Measurements from ENCODE around the gene F10. TPM values are rescaled to one million over a fixed set of nuclear protein-coding genes. Genes with fewer than 3 reads are reported as not detected.

Gene F10
- total RNA-seq, 1 donor from 2014 or later = not detected

GRCh38 chr13:113082198-113083021 is 40.2 kb upstream of the F10 start:
- H3K27ac Mint-ChIP-seq = no peak overlapping the region
- no peaks in the 10 kb centered on the region for H3K27me3 Mint-ChIP-seq (ENCODE audit: insufficient read depth)
- no peaks in the 10 kb centered on the region for H3K4me1 Mint-ChIP-seq (ENCODE audit: low read depth)
- no peak for DNase-seq (ENCODE audit: low spot score)
- intact Hi-C loops (cut with micrococcal nuclease) = no loop called here
- no peak overlapping the region for H3K4me3 Mint-ChIP-seq
- no peaks in the 10 kb centered on the region for H3K36me3 Mint-ChIP-seq (ENCODE audit: low read depth)
- no peaks in the 10 kb centered on the region for H3K9me3 Mint-ChIP-seq

DNA sequence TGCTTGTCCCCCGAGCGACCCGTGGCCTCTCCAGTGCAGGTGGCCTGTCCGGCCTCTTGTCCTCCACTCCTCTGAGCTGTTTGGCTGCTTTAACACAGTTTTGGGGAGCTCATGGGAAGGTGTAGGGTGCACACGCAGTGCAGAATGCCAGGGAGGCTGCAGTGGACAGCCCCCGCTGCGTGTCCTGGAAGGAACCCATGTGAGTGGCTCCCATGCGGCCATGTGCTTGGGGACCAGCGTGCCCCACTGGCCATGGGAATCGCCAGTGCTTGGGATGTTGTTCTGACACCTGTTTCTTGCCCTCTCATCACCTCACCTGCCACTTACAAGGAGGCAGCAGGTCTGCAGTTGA is 39.6 kb upstream of the F10 start:
- no peak overlapping the region for H3K4me3 Mint-ChIP-seq
- DNase-seq (ENCODE audit: low spot score) = no peak
- H3K36me3 Mint-ChIP-seq (ENCODE audit: low read depth) = no peaks in the 10 kb centered on the region
- intact Hi-C loops (cut with micrococcal nuclease) = no loop called here
- no peaks in the 10 kb centered on the region for H3K27me3 Mint-ChIP-seq (ENCODE audit: insufficient read depth)
- H3K27ac Mint-ChIP-seq = no peak overlapping the region
- H3K4me1 Mint-ChIP-seq (ENCODE audit: low read depth) = no peaks in the 10 kb centered on the region
- no peaks in the 10 kb centered on the region for H3K9me3 Mint-ChIP-seq

- H3K9me3 Mint-ChIP-seq = no peaks in the 10 kb centered on the region
- H3K27me3 Mint-ChIP-seq (ENCODE audit: insufficient read depth) = no peaks in the 10 kb centered on the region
- H3K36me3 Mint-ChIP-seq (ENCODE audit: low read depth) = no peaks in the 10 kb centered on the region
- no peak overlapping the region for H3K27ac Mint-ChIP-seq
- no peaks in the 10 kb centered on the region for H3K4me1 Mint-ChIP-seq (ENCODE audit: low read depth)
- H3K4me3 Mint-ChIP-seq = no peak overlapping the region
- DNase-seq (ENCODE audit: low spot score) = no peak
- intact Hi-C loops (cut with micrococcal nuclease) = no loop called here
Observed at GRCh38 chr13:113083402-113084061, 39.1 kb upstream of the F10 start.

- no peaks in the 10 kb centered on the region for H3K36me3 Mint-ChIP-seq (ENCODE audit: low read depth)
- no peak overlapping the region for H3K27ac Mint-ChIP-seq
- no peak for DNase-seq (ENCODE audit: low spot score)
- H3K4me3 Mint-ChIP-seq = no peak overlapping the region
- H3K9me3 Mint-ChIP-seq = no peaks in the 10 kb centered on the region
- H3K4me1 Mint-ChIP-seq (ENCODE audit: low read depth) = no peaks in the 10 kb centered on the region
- no peaks in the 10 kb centered on the region for H3K27me3 Mint-ChIP-seq (ENCODE audit: insufficient read depth)
- intact Hi-C loops (cut with micrococcal nuclease) = no loop called here
Observed at GRCh38 chr13:113084094-113084942, 38.3 kb upstream of the F10 start.

DNA sequence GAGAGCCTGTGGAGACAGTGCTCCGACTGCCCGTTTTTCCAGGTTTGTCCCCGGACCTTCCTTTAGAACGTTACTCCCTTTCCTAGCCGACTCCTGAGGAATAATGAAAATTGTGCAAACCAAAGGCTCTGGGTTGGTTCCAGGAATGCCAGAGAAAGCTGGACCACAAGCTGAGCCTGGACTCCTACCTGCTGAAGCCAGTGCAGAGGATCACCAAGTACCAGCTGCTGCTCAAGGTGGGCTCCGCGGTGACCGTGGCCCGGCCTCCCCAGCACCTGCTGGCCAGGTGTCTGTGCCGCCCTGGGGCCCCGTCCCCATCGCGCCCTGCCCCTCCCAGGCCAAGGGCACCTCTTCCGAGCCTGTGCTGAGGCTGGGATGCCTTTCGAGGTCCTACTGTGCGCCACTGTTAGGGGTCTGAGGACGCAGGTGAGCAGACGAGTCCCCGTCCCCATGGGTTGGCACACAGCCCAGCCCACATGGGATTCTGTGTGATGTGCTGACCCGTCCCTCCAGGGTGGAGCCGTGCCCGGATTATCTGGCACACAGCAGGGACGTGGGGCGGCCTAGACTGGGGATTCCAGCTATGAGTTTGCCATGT is 37.6 kb upstream of the F10 start:
- Mint-ChIP-seq H3K4me3 (no peak overlapping the region), H3K4me1 (ENCODE audit: low read depth) (no peaks in the 10 kb centered on the region), H3K27ac (no peak overlapping the region), H3K27me3 (ENCODE audit: insufficient read depth) (no peaks in the 10 kb centered on the region), H3K9me3 (no peaks in the 10 kb centered on the region), H3K36me3 (ENCODE audit: low read depth) (no peaks in the 10 kb centered on the region)
- intact Hi-C loops (cut with micrococcal nuclease) = no loop called here
- no peak for DNase-seq (ENCODE audit: low spot score)

DNA sequence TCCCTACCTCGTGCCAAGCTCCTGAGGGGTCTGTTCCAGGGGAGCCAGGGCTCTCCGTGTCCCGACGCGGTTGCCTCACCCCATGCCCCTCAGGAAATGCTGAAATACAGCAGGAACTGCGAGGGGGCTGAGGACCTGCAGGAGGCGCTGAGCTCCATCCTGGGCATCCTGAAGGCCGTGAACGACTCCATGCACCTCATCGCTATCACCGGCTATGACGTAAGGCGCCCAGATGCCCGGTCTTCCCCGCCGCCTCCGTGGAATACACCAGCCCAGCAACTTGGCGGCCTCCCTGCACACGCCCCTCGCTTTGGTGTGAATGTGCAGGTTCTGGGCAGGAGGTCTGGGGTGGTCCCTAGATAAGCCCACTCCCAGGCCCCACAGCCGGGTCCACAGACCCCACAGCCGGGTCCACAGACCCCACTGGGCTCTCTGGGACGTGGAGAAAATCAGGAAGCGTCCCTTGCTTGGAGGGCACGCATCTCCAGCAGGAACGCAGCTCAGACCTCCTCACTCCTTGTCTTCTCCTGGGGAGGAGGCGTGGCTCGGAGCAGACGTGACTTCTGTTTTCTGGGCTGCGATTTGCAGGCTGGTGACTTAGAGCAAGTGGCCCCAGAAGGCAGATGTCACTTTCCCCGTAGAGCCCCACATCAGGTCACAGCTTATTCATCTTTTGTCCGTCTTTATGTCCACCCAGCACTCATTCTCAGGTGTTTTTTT is 36.4 kb upstream of the F10 start:
- Mint-ChIP-seq H3K36me3 (ENCODE audit: low read depth) (no peaks in the 10 kb centered on the region), H3K27ac (no peak overlapping the region), H3K27me3 (ENCODE audit: insufficient read depth) (no peaks in the 10 kb centered on the region), H3K9me3 (no peaks in the 10 kb centered on the region), H3K4me3 (no peak overlapping the region), H3K4me1 (ENCODE audit: low read depth) (no peaks in the 10 kb centered on the region)
- intact Hi-C loops (cut with micrococcal nuclease) = no loop called here
- no peak for DNase-seq (ENCODE audit: low spot score)

DNA sequence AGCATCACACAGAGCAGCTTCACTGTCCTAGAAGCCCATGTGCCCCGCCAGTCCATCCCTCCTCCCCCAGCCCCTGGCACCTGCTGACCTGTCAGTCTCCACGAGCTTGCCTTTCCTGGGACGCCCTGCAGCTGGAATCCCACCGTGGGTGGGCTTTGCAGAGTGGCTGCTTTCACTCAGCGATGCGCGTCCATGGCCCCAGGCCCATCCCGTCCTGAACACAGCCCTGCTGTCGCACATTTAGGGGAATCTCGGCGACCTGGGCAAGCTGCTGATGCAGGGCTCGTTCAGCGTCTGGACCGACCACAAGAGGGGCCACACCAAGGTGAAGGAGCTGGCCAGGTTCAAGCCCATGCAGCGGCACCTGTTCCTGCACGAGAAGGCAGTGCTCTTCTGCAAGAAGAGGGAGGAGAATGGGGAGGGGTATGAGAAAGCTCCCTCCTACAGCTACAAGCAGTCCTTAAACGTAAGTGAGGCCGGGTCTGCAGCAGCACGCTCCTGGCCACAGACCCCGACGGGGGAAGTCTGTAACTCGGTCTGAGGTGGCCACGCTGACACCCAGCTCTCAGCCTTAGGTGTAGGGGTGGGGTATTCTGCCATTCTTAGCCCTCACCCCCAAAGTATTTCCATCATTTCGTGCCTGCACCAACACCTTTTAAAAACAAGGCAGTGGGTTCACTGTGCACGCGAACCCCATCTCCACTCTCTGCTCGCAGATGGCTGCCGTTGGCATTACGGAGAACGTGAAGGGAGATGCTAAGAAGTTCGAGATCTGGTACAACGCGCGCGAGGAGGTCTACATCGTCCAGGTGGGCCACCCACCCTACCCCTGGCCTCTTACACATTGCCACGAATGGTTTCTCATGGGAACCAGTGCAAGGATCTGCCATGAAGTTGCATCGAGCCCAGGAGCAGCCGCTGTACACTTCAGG is 35.3 kb upstream of the F10 start:
- no peak overlapping the region for H3K4me3 Mint-ChIP-seq
- H3K27me3 Mint-ChIP-seq (ENCODE audit: insufficient read depth) = no peaks in the 10 kb centered on the region
- H3K9me3 Mint-ChIP-seq = no peaks in the 10 kb centered on the region
- no peaks in the 10 kb centered on the region for H3K36me3 Mint-ChIP-seq (ENCODE audit: low read depth)
- DNase-seq (ENCODE audit: low spot score) = no peak
- no peak overlapping the region for H3K27ac Mint-ChIP-seq
- intact Hi-C loops (cut with micrococcal nuclease) = no loop called here
- no peaks in the 10 kb centered on the region for H3K4me1 Mint-ChIP-seq (ENCODE audit: low read depth)

DNA sequence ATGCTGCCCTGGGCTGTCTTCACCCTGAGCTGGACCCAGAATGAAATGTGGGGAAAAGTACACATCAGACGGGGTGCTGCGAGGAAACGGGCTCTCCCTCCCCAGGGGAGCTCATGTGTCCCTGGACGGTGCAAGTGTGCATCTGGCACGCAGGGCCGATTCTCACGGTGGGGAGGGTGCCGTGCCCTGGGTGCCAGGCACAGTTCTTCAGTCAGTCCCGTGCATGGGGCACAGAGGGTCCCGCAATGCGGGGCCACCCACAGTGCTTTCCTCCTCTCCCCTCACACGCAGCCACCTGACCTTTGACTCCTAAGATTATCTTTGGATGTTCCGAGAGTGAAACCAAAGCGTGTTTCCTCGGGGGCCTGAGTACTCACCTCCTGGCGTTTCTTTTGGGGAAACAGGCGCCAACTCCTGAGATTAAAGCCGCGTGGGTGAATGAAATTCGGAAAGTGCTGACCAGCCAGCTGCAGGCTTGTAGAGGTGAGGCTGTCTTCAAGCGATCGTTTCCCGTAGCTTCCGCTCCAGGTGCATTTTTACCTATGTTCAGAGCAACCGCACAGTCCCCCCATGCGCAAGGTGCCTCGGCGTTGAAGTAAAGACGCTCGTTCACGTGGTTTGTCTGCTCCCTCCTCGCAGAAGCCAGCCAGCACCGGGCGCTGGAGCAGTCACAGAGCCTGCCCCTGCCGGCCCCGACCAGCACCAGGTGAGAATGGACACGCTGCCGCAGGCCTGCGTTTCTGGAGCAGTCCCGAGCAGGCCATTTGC is 34.5 kb upstream of the F10 start:
- no peaks in the 10 kb centered on the region for H3K36me3 Mint-ChIP-seq (ENCODE audit: low read depth)
- intact Hi-C loops (cut with micrococcal nuclease) = no loop called here
- H3K27me3 Mint-ChIP-seq (ENCODE audit: insufficient read depth) = no peaks in the 10 kb centered on the region
- DNase-seq (ENCODE audit: low spot score) = no peak
- no peaks in the 10 kb centered on the region for H3K4me1 Mint-ChIP-seq (ENCODE audit: low read depth)
- H3K9me3 Mint-ChIP-seq = no peaks in the 10 kb centered on the region
- H3K4me3 Mint-ChIP-seq = no peak overlapping the region
- H3K27ac Mint-ChIP-seq = no peak overlapping the region

DNA sequence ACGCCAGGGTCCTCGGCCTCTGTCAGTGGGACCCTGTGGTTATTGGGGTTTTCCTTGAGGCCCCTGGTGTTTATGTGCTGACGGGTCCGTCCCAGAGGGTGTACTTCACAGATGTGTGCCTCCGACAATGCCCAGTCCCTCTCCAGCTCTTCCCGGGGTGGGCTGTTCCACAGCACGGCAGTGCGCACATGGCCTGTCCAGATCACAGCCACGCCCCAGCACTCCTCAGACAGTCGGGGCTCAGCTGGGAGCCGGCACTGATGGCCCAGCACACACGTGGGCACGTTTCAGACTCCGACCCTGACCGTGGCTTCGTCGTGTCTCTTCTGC is 33.9 kb upstream of the F10 start:
- no peaks in the 10 kb centered on the region for H3K9me3 Mint-ChIP-seq
- H3K4me1 Mint-ChIP-seq (ENCODE audit: low read depth) = no peaks in the 10 kb centered on the region
- intact Hi-C loops (cut with micrococcal nuclease) = no loop called here
- no peaks in the 10 kb centered on the region for H3K36me3 Mint-ChIP-seq (ENCODE audit: low read depth)
- H3K27ac Mint-ChIP-seq = no peak overlapping the region
- no peak overlapping the region for H3K4me3 Mint-ChIP-seq
- DNase-seq (ENCODE audit: low spot score) = no peak
- no peaks in the 10 kb centered on the region for H3K27me3 Mint-ChIP-seq (ENCODE audit: insufficient read depth)

DNA sequence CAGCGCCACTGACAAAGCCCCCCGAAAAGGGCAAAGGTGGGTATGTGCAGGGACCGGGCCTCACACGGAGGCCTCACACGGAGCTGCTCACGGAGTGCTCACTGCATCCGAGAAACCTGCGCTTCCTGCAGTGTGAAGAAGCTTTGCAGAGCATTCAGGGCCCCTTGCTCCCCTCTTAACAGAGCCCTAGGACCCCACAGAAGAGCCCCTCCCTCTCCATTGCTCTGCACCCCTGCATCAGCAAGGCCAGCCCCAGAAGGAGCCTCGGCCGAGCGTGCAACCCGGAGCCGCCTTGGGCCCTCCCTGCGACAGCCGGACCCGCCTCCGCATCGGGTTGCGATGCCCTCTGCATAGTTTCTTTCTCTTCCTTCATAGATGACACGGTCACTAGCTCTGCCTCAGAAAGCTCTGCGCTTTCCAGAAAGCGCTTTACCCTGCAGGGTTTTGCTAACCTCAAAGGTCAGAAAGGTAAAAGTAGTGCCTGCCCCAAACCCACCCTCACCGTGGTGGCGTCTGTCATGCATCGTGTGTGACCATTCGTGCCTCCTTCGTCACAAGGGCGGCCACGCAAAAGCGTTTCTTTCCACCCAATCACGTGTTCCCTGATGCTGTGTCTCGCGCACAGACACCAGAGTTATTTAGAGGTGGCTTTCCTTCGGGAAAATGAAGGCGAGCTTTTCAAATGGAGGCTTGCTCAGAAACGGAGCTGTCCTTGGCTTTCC is 32.7 kb upstream of the F10 start:
- no peaks in the 10 kb centered on the region for H3K9me3 Mint-ChIP-seq
- intact Hi-C loops (cut with micrococcal nuclease) = no loop called here
- DNase-seq (ENCODE audit: low spot score) = no peak

GRCh38 chr13:113090415-113090770 is 32.2 kb upstream of the F10 start:
- intact Hi-C loops (cut with micrococcal nuclease) = no loop called here
- no peak overlapping the region for H3K4me3 Mint-ChIP-seq
- peaks cover 2% of the 10 kb centered on the region for H3K27me3 Mint-ChIP-seq (ENCODE audit: insufficient read depth)
- DNase-seq (ENCODE audit: low spot score) = no peak
- H3K9me3 Mint-ChIP-seq = no peaks in the 10 kb centered on the region
- no peaks in the 10 kb centered on the region for H3K4me1 Mint-ChIP-seq (ENCODE audit: low read depth)
- no peaks in the 10 kb centered on the region for H3K36me3 Mint-ChIP-seq (ENCODE audit: low read depth)
- H3K27ac Mint-ChIP-seq = no peak overlapping the region

More for the DNA sequence above, 32.7 kb upstream of the F10 start:
- Mint-ChIP-seq H3K36me3 (ENCODE audit: low read depth) (no peaks in the 10 kb centered on the region), H3K4me3 (no peak overlapping the region), H3K27me3 (ENCODE audit: insufficient read depth) (no peaks in the 10 kb centered on the region), H3K4me1 (ENCODE audit: low read depth) (no peaks in the 10 kb centered on the region), H3K27ac (no peak overlapping the region)
